ENCODE results near the gene TP53BP2.

The TP53BP2 gene

GRCh38 chr1:223793716-223794115 lies 52.0 kb downstream of the TP53BP2 start:
- DNase-seq, result no peak

GRCh38 chr1:223792046-223792445 lies 53.7 kb downstream of the TP53BP2 start:
- no peak for DNase-seq

- DNase-seq, result no peak
Measured at GRCh38 chr1:223788746-223789415, 56.9 kb downstream of the TP53BP2 start.

- DNase-seq, result no peak
Measured at GRCh38 chr1:223785808-223786207, 59.9 kb downstream of the TP53BP2 start.

- no peak for DNase-seq
Measured at GRCh38 chr1:223784541-223784940, 61.2 kb downstream of the TP53BP2 start.

- no peak for DNase-seq
Measured at GRCh38 chr1:223783676-223784075, 62.1 kb downstream of the TP53BP2 start.

GRCh38 chr1:223780949-223781348 lies 64.8 kb downstream of the TP53BP2 start:
- no peak for DNase-seq

GRCh38 chr1:223780318-223780717 lies 65.4 kb downstream of the TP53BP2 start:
- no peak for DNase-seq

- no peak for DNase-seq
Measured at GRCh38 chr1:223776826-223777454, 68.8 kb downstream of the TP53BP2 start.

GRCh38 chr1:223776075-223776814 lies 69.5 kb downstream of the TP53BP2 start:
- no peak for DNase-seq

GRCh38 chr1:223775711-223776074 lies 70.1 kb downstream of the TP53BP2 start:
- DNase-seq, result no peak

- DNase-seq, result no peak
Measured at GRCh38 chr1:223775054-223775453, 70.7 kb downstream of the TP53BP2 start.

GRCh38 chr1:223774134-223774814 lies 71.5 kb downstream of the TP53BP2 start:
- DNase-seq, result no peak

GRCh38 chr1:223772771-223773160 lies 73.0 kb downstream of the TP53BP2 start:
- DNase-seq, result no peak

- DNase-seq, result no peak
Measured at GRCh38 chr1:223771814-223772770, 73.7 kb downstream of the TP53BP2 start.

- DNase-seq, result no peak
Measured at GRCh38 chr1:223771469-223771813, 74.3 kb downstream of the TP53BP2 start.

GRCh38 chr1:223770621-223771315 lies 75.0 kb downstream of the TP53BP2 start:
- DNase-seq, result no peak

- DNase-seq, result no peak
Measured at GRCh38 chr1:223765719-223766340, 79.9 kb downstream of the TP53BP2 start.

- no peak for DNase-seq
Measured at GRCh38 chr1:223765036-223765718, 80.6 kb downstream of the TP53BP2 start.

GRCh38 chr1:223763881-223764280 lies 81.9 kb downstream of the TP53BP2 start:
- no peak for DNase-seq

- no peak for DNase-seq
Measured at GRCh38 chr1:223763251-223763650, 82.5 kb downstream of the TP53BP2 start.
